GM23338 (cell line): ENCODE data around the gene SYNE1. TPM values are rescaled to one million over a fixed set of nuclear protein-coding genes. Genes with fewer than 3 reads are reported as not detected.
"Not testable (repeated sequence)": the region's sequence is repeated elsewhere in the genome, so short reads cannot be mapped to it uniquely, and the experiment has no call there.

Source experiments
- ATAC-seq: fragments of 200-7000 bp; cut with Tn5 transposase; 3 replicates; pipeline ENCODE4 v1.9.1; 2020
- DNase-seq: peaks from one replicate; pipeline ENCODE4 v3.0.0-alpha.2; 2015; ENCODE audit warnings: low spot score
- H2AFZ ChIP-seq: fragments of 200-600 bp; sonication (generic); 2 replicates; pipeline ENCODE4 v1.8.0; 2016; ENCODE audit warnings: antibody characterized with exemption, mild to moderate bottlenecking, moderate library complexity
- H3F3A ChIP-seq: fragments of 200-600 bp; sonication (generic); replicated peaks from 2 replicates; pipeline ENCODE4 v1.8.0; 2017; ENCODE audit warnings: antibody characterized with exemption, mixed run types, low read depth
- H3K27ac ChIP-seq: fragments of 200-600 bp; sonication (generic); 2 replicates; pipeline ENCODE4 v1.6.1; 2016; ENCODE audit warnings: low read depth
- H3K27me3 ChIP-seq: fragments of 200-600 bp; sonication (generic); 2 replicates; pipeline ENCODE4 v1.8.0; 2016; ENCODE audit warnings: mild to moderate bottlenecking, mixed run types, moderate library complexity; ENCODE audit not compliant: insufficient read depth
- H3K36me3 ChIP-seq: fragments of 200-600 bp; sonication (generic); 2 replicates; pipeline ENCODE4 v1.8.0; 2016; ENCODE audit warnings: mild to moderate bottlenecking; ENCODE audit not compliant: insufficient read depth
- H3K4me1 ChIP-seq: fragments of 200-600 bp; sonication (generic); 2 replicates; pipeline ENCODE4 v1.8.0; 2016; ENCODE audit warnings: mild to moderate bottlenecking, moderate library complexity; ENCODE audit not compliant: insufficient read depth
- H3K4me2 ChIP-seq: fragments of 200-600 bp; sonication (generic); 2 replicates; pipeline ENCODE4 v1.7.1; 2017; ENCODE audit warnings: mixed run types
- H3K4me3 ChIP-seq: fragments of 200-600 bp; sonication (generic); 2 replicates; pipeline ENCODE4 v1.6.1; 2016; ENCODE audit warnings: mixed run types
- H3K79me2 ChIP-seq: fragments of 200-600 bp; sonication (generic); replicated peaks from 2 replicates; pipeline ENCODE4 v1.8.0; 2017; ENCODE audit warnings: mild to moderate bottlenecking; ENCODE audit not compliant: insufficient read depth
- H3K9me2 ChIP-seq: fragments of 200-600 bp; sonication (generic); 2 replicates; pipeline ENCODE4 v1.8.0; 2017; ENCODE audit not compliant: insufficient read depth
- H4K20me1 ChIP-seq: fragments of 200-600 bp; sonication (generic); replicated peaks from 2 replicates; pipeline ENCODE4 v1.8.0; 2017; ENCODE audit warnings: mild to moderate bottlenecking; ENCODE audit not compliant: insufficient read depth
- H3K27ac Mint-ChIP-seq: 2 replicates; pipeline ENCODE4 v1.8.0; 2020; ENCODE audit warnings: inconsistent platforms, mild to moderate bottlenecking, moderate library complexity, mixed read lengths
- H3K27me3 Mint-ChIP-seq: 3 replicates; pipeline ENCODE4 v1.8.0; 2022; ENCODE audit warnings: low read depth, mild to moderate bottlenecking, moderate library complexity, mixed read lengths, inconsistent platforms; ENCODE audit not compliant: insufficient read depth, poor library complexity
- H3K36me3 Mint-ChIP-seq: 3 replicates; pipeline ENCODE4 v1.8.0; 2021; ENCODE audit warnings: low read depth, mild to moderate bottlenecking, inconsistent platforms, moderate library complexity, mixed read lengths
- H3K4me1 Mint-ChIP-seq: 3 replicates; pipeline ENCODE4 v1.8.0; 2020; ENCODE audit warnings: mild to moderate bottlenecking, inconsistent platforms, mixed read lengths
- H3K4me3 Mint-ChIP-seq: 3 replicates; pipeline ENCODE4 v1.8.0; 2021; ENCODE audit warnings: moderate library complexity, mild to moderate bottlenecking, inconsistent platforms, mixed read lengths
- H3K9me3 Mint-ChIP-seq: 3 replicates; pipeline ENCODE4 v1.8.0; 2020; ENCODE audit warnings: moderate library complexity, mild to moderate bottlenecking, inconsistent platforms, mixed read lengths
- CREB1 ChIP-seq: fragments of 250-450 bp; sonication (Bioruptor Pico); IDR thresholded peaks from 2 replicates; pipeline ENCODE4 v1.5.0; 2020; ENCODE audit warnings: low read depth, mild to moderate bottlenecking, moderate library complexity
- ETS1 ChIP-seq: IDR thresholded peaks from 2 replicates; pipeline ENCODE4 v1.6.1; 2016; ENCODE audit warnings: antibody characterized with exemption
- EZH2 ChIP-seq: fragments of 200-600 bp; sonication (generic); IDR thresholded peaks from one replicate; pipeline ENCODE4 v1.8.0; 2017; ENCODE audit warnings: antibody characterized with exemption, mild to moderate bottlenecking, low read depth; ENCODE audit not compliant: unreplicated experiment
- EZH2phosphoT487 ChIP-seq: fragments of 200-600 bp; sonication (generic); IDR thresholded peaks from one replicate; pipeline ENCODE4 v1.8.1; 2018; ENCODE audit warnings: antibody characterized with exemption; ENCODE audit not compliant: unreplicated experiment
- JUNB ChIP-seq: IDR thresholded peaks from one replicate; pipeline ENCODE4 v1.6.1; 2016; ENCODE audit warnings: antibody characterized with exemption; ENCODE audit not compliant: unreplicated experiment
- NANOG ChIP-seq: IDR thresholded peaks from 2 replicates; pipeline ENCODE4 v1.6.1; 2016; ENCODE audit warnings: antibody characterized with exemption, borderline replicate concordance
- POLR2AphosphoS5 ChIP-seq: IDR thresholded peaks from 2 replicates; pipeline ENCODE4 v1.6.1; 2016; ENCODE audit warnings: antibody characterized with exemption, low read depth
- STAT1 ChIP-seq: IDR thresholded peaks from one replicate; pipeline ENCODE4 v1.6.1; 2016; ENCODE audit warnings: antibody characterized with exemption; ENCODE audit not compliant: unreplicated experiment
- ZNF114 ChIP-seq: fragments of 250-450 bp; sonication (Bioruptor Pico); IDR thresholded peaks from 2 replicates; pipeline ENCODE4 v1.5.0; 2020; ENCODE audit warnings: mild to moderate bottlenecking, moderate library complexity
- ZNF331 ChIP-seq: fragments of 250-450 bp; sonication (Bioruptor Pico); IDR thresholded peaks from 2 replicates; pipeline ENCODE4 v1.5.0; 2020; ENCODE audit warnings: low read depth, mild to moderate bottlenecking, moderate library complexity
- polyA plus RNA-seq: library from polyadenylated mRNA; unstranded; fragments of >200 nt; fragmentation: Nextera tagmentation; extraction: Ambion mirVana; gene quantifications from 2 replicates; pipeline ENCODE4 v1.2.1, GENCODE V29; 2016
- total RNA-seq: library from RNA; depleted of rRNA; stranded (reverse); fragments of >200 nt; shearing (Covaris generic); gene quantifications from 2 replicates; pipeline ENCODE4 v1.2.3, GENCODE V29; 2014
- TF ChIP-seq, protein P1 (sequence below), 2 experiments: fragments of 200-600 bp in 1 of 2; sonication (generic) in 1 of 2; conservative IDR thresholded peaks; 2 replicates each; pipeline versions ENCODE4 v1.5.1 to v1.6.1; 2016 to 2017; ENCODE audit warnings: antibody characterized with exemption in 2 of 2, low read depth in 2 of 2, mild to moderate bottlenecking in 2 of 2, moderate library complexity in 1 of 2

Gene SYNE1
- total and polyA plus RNA-seq, 2 experiments from 2014 or later, result 3.9 to 13.6 TPM

GRCh38 chr6:152529369-152529768 lies 107.8 kb downstream of the SYNE1 start:
- no peak for ATAC-seq
- peaks cover 3% of the 10 kb centered on the region for H3K27me3 Mint-ChIP-seq
- Histone ChIP-seq H3K4me2 (no peak overlapping the region), H2AFZ (no peak overlapping the region), H4K20me1 (no peaks in the 10 kb centered on the region), H3K4me3 (no peak overlapping the region), H3K79me2 (no peaks in the 10 kb centered on the region), H3K9me2 (no peaks in the 10 kb centered on the region), H3F3A (no peaks in the 10 kb centered on the region), H3K27me3 (no peaks in the 10 kb centered on the region), H3K27ac (no peak overlapping the region), H3K4me1 (no peaks in the 10 kb centered on the region), H3K36me3 (no peaks in the 10 kb centered on the region)
- no peaks in the 10 kb centered on the region for H3K36me3 Mint-ChIP-seq
- H3K4me3 Mint-ChIP-seq, result no peak overlapping the region
- no peaks in the 10 kb centered on the region; the same call in 2 of the 3 replicates for H3K9me3 Mint-ChIP-seq
- H3K27ac Mint-ChIP-seq, result no peak overlapping the region
- no peak for DNase-seq
- TF ChIP-seq EZH2phosphoT487 (no peak), POLR2AphosphoS5 (no peak), CREB1 (CRISPR knock-in tag) (no peak), ZNF114 (no peak)
- H3K4me1 Mint-ChIP-seq, result no peaks in the 10 kb centered on the region

DNA sequence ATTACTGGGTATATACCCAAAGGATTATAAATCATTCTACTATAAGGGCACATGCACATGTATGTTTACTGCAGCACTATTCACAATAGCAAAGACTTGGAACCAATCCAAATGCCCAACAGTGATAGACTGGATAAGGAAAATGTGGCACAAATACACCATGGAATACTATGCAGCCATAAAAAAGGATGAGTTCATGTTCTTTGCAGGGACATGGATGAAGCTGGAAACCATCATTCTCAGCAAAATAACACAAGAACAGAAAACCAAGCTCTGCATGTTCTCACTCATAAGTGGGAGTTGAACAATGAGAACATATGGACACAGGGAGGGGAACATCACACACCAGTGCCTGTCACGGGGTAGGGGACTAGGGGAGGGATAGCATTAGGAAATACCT lies 123.0 kb downstream of the SYNE1 start:
- not testable (repeated sequence) for H3K27me3 ChIP-seq, H3K4me2 ChIP-seq, DNase-seq, H4K20me1 ChIP-seq, ATAC-seq, H2AFZ ChIP-seq, H3K9me2 ChIP-seq, H3F3A ChIP-seq, H3K36me3 ChIP-seq, H3K4me3 ChIP-seq, H3K79me2 ChIP-seq, H3K9me3 Mint-ChIP-seq, H3K27ac ChIP-seq, H3K27me3 Mint-ChIP-seq, H3K4me3 Mint-ChIP-seq, H3K27ac Mint-ChIP-seq, H3K36me3 Mint-ChIP-seq, H3K4me1 ChIP-seq, H3K4me1 Mint-ChIP-seq

DNA sequence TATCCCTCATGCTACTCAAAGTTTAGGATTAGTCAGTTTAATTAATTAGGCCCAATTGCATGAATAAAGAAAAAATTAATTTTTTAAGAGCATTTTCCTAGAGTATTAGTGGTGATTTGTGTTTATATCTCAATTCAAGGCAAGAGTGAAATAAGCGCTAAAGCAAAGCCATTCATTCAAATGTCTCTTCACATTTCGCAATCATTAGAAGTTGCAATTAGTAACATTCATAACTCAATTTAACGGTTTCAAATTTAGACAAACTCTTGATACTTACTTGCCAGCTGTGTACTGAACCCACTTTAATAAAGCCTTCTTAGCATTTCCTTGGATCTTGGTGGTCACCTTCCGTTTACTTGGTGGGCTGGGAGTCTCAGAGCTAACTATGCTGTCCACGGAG lies 127.2 kb downstream of the SYNE1 start:
- H3F3A ChIP-seq, result no peaks in the 10 kb centered on the region
- no peak overlapping the region for H3K4me2 ChIP-seq
- no peaks in the 10 kb centered on the region for H3K4me1 ChIP-seq
- Mint-ChIP-seq H3K9me3 (no peaks in the 10 kb centered on the region; the same call in 2 of the 3 replicates), H3K36me3 (no peaks in the 10 kb centered on the region), H3K4me1 (no peaks in the 10 kb centered on the region), H3K27me3 (no peaks in the 10 kb centered on the region), H3K4me3 (no peak overlapping the region), H3K27ac (no peak overlapping the region)
- H3K79me2 ChIP-seq, result no peaks in the 10 kb centered on the region
- DNase-seq (no peak), ATAC-seq (no peak)
- no peaks in the 10 kb centered on the region for H3K36me3 ChIP-seq
- no peak overlapping the region for H3K27ac ChIP-seq
- no peaks in the 10 kb centered on the region for H3K27me3 ChIP-seq
- no peaks in the 10 kb centered on the region for H3K9me2 ChIP-seq
- no peak overlapping the region for H2AFZ ChIP-seq
- H3K4me3 ChIP-seq, result no peak overlapping the region
- no peaks in the 10 kb centered on the region for H4K20me1 ChIP-seq
- TF ChIP-seq ETS1 (no peak), ZNF114 (no peak), ZNF331 (CRISPR knock-in tag) (no peak), EZH2phosphoT487 (no peak), CREB1 (CRISPR knock-in tag) (no peak), EZH2 (no peak), STAT1 (no peak), JUNB (no peak), NANOG (no peak)
- TF ChIP-seq, protein P1, sequence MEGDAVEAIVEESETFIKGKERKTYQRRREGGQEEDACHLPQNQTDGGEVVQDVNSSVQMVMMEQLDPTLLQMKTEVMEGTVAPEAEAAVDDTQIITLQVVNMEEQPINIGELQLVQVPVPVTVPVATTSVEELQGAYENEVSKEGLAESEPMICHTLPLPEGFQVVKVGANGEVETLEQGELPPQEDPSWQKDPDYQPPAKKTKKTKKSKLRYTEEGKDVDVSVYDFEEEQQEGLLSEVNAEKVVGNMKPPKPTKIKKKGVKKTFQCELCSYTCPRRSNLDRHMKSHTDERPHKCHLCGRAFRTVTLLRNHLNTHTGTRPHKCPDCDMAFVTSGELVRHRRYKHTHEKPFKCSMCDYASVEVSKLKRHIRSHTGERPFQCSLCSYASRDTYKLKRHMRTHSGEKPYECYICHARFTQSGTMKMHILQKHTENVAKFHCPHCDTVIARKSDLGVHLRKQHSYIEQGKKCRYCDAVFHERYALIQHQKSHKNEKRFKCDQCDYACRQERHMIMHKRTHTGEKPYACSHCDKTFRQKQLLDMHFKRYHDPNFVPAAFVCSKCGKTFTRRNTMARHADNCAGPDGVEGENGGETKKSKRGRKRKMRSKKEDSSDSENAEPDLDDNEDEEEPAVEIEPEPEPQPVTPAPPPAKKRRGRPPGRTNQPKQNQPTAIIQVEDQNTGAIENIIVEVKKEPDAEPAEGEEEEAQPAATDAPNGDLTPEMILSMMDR (conservative IDR thresholded peaks at IDR 0.05; ENCODE audit: low read depth in 2 of 2), result no peak
